ENCODE results near the gene PDPK1.

PDPK1 gene

GRCh38 chr16:2507052-2507659 is 30.7 kb upstream of the PDPK1 start:
- DNase-seq (ENCODE audit: low read depth, low spot score): no peak

GRCh38 chr16:2507665-2508064 is 30.2 kb upstream of the PDPK1 start:
- DNase-seq (ENCODE audit: low read depth, low spot score): no peak

- no peak for DNase-seq (ENCODE audit: low read depth, low spot score)
Measured at GRCh38 chr16:2508722-2509400, 29.0 kb upstream of the PDPK1 start.

- no peak for DNase-seq (ENCODE audit: low read depth, low spot score)
Measured at GRCh38 chr16:2511128-2511800, 26.6 kb upstream of the PDPK1 start.

- DNase-seq (ENCODE audit: low read depth, low spot score): no peak
Measured at GRCh38 chr16:2511996-2512734, 25.7 kb upstream of the PDPK1 start.

GRCh38 chr16:2512735-2513404 is 25.0 kb upstream of the PDPK1 start:
- no peak for DNase-seq (ENCODE audit: low read depth, low spot score)

- DNase-seq (ENCODE audit: low read depth, low spot score): peak; percentile 59
Measured at GRCh38 chr16:2513405-2514332, 24.2 kb upstream of the PDPK1 start, which contains the start of gene ATP6V0C. Gene ATP6V0C, plus strand, starts transcription at chr16:2513952. Its CDS starts 152 bp downstream, at chr16:2514104.

GRCh38 chr16:2514333-2515179 is 23.3 kb upstream of the PDPK1 start:
- no peak for DNase-seq (ENCODE audit: low read depth, low spot score)

GRCh38 chr16:2515180-2515851 is 22.5 kb upstream of the PDPK1 start:
- no peak for DNase-seq (ENCODE audit: low read depth, low spot score)

GRCh38 chr16:2516391-2517240 is 21.2 kb upstream of the PDPK1 start:
- no peak for DNase-seq (ENCODE audit: low read depth, low spot score)

GRCh38 chr16:2517954-2518605 is 19.7 kb upstream of the PDPK1 start:
- no peak for DNase-seq (ENCODE audit: low read depth, low spot score)

- DNase-seq (ENCODE audit: low read depth, low spot score): no peak
Measured at GRCh38 chr16:2518823-2519710, 18.8 kb upstream of the PDPK1 start.

- DNase-seq (ENCODE audit: low read depth, low spot score): no peak
Measured at GRCh38 chr16:2519711-2520080, 18.1 kb upstream of the PDPK1 start.

GRCh38 chr16:2520097-2520783 is 17.6 kb upstream of the PDPK1 start, which contains the start of gene AMDHD2:
Gene AMDHD2, plus strand, starts transcription at chr16:2520371. Its CDS starts 88 bp downstream, at chr16:2520459.
- DNase-seq (ENCODE audit: low read depth, low spot score): peak; percentile 59

- no peak for DNase-seq (ENCODE audit: low read depth, low spot score)
Measured at GRCh38 chr16:2520784-2521531, 16.9 kb upstream of the PDPK1 start.

All from smooth muscle cell of the brain vasculature (primary cell).